Measurements from ENCODE around the gene PGLYRP2. TPM values are rescaled to one million over a fixed set of nuclear protein-coding genes. Genes with fewer than 3 reads are reported as not detected.

PGLYRP2 gene
- total RNA-seq, 1 experiment from 2014 or later: not detected

- no peak for DNase-seq (ENCODE audit: low read depth)
Observed at GRCh38 chr19:15439078-15439799, 40.1 kb downstream of the PGLYRP2 start.

DNA sequence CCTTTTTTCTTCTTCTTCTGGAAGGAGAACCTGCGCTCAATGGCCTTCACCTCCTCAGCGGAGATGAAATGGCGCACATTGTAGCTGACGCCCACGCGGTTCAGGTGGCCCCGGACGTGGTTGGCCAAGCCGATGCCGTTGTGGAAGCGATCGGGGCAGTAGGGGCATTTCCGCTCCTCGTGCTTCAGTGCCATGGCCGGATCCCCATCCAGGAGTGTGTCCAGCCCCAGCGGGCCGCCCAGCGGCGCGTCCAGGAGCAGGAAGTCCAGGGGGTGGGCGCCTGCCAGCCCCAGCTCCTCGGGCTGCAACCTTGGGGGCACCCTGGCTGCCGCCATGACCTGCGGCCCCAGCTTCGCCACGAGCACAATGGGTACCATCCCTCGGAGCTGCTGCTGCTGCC lies 40.7 kb downstream of the PGLYRP2 start:
- DNase-seq (ENCODE audit: low read depth): no peak

- no peak for DNase-seq (ENCODE audit: low read depth)
Observed at GRCh38 chr19:15438124-15438496, 41.2 kb downstream of the PGLYRP2 start.

DNA sequence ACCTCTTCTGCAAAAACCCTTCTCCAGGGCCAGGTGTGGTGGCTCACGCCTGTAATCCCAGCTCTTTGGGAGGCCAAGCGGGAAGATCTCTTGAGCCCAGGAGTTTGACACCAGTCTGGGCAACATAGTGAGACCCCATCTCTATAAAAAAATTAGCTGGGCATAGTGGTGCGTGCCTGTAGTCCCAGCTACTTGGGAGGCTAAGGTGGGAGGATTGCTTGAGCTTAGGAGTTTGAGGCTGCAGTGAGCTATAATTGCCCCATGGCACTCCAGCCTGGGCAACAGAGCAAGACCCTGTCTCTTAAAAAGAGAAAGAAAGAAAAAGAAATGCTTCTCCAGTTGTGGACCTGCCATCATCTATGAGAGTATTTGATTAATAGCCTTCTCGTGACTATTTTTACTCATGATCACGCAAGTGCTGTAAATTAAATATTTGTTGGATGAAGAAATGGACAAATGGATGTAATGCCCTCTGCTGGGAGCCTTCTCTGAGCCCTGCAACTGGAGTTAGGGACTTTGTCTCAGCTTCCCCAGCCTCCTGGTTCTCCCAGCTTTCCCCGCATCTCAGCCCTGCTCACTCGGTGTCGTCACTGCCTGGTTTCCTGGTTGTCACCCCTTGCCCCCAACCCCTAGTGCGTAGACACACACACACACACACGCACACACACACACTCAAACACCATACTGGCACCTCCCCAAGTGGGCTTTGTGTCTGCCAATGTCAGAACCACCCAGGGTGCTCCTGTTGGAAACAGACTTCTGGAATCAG lies 41.8 kb downstream of the PGLYRP2 start:
- DNase-seq (ENCODE audit: low read depth): no peak

DNA sequence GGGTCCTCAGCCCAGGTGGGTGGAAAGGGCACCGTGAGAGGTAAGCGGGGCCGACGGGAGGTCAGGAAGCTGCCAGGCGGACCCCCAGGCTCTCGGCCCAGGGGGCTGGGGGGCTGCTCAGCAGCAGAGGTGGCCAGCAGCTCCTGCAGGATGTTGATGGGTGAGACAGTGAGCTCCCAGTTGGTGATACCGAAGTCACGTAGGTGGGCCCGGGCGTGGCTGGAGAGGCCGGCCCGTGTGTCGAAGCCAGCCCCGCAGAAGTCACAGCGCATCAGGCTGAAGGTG lies 42.5 kb downstream of the PGLYRP2 start:
- no peak for DNase-seq (ENCODE audit: low read depth)

DNA sequence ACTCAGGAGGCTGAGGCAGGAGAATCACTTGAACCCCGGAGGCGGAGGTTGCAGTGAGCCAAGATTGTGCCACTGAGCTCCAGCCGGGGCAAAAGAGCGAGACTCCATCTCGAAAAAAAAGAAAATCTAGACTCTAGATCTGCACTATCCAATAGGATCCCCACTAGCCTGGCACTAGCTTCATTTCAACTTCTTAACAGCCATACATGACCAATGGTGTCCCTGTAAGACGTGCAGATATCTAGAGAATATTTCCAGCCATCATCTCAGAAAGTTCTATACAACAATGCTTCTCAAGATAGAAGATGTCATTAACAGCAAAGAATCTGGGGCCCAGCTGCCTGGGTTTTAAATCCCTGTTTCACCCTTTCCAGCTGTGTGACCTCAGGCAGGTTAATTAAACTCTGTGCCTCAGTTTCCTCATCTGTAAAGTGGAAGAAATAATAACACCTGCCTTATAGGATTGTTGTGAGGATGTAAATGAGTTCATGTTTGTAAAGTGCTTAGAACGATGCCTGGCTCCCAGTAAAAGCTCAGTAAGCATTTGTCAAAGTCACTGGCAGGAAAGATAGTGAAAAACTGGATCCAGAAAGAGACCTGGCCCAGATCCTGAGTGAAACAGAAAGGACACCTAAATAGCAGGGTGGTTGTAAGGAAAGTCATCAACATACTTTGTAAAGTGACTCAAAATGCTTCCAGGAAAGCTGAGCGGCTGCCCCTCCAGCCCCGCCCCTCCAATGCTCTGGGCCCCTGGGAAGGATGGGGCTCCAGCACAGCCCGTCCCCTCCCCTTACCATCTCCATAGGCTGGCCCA lies 43.1 kb downstream of the PGLYRP2 start:
- DNase-seq (ENCODE audit: low read depth): no peak

DNA sequence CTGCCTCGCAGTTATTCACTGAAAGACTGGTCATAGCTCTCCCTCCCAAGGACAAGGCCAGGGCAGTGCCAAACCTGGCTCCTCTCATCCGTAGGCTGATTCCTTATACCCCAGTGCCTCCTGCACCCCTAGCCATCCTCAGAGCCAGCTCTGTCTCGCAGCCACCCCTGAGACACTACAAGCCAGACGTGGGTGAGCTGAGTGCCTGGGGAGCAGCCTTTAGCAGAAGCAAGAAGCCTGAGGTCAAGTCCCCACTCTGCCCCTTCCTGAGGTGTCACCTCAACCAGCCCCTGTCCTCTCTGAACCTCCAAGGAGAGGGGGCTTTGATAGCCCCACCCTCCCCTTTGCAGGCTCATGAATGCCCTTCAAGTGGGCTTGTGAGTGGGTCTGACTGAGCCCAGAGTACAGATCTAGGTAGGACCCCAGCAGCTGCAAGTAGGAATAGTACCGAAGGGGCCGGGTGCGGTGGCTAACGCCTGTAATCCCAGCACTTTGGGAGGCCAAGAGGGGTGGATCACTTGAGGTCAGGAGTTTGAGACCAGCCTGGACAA lies 45.7 kb downstream of the PGLYRP2 start:
- DNase-seq (ENCODE audit: low read depth): no peak

DNA sequence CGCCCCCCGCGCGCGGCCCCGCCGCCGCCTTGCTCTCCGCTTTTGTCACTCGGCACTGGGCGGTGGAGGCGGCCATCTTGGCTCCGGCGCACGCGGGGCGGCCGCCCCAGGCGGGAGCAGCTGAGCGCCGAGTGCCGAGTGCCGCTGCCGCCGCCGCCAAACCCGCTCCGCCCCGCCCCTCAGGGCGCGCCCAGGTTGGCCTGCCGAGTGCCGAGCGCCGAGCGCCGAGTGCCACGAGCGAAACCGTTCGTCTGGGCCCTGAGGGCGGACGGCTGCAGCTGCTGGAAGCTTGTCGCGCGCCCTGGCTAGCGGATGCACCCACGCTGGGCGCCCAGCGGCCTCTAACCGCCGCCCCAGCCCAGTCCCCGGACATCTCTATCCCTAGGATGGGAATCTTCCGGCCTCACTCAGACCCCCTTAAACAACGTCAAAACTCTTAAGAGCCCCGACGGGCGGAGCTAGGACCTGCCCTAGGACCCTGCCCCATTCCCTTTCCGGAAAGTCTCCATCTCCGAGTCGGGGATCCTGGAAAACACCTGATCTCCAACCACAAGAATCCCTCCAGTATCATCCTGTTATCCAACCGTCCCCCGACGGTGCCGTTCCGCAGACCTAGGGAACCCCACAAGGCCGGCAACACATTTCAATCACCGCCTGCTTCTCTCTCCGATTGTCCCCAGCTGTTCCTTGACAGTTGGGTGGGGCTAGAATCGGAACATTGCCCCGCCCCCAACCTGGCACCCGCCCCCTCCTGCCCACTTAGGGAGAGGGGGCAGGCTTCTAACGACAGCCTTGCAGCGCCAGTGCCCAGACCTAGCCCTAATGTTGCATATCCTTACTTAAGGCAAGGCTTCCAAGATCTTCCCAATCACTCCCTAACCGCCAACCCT lies 46.4 kb downstream of the PGLYRP2 start:
- peak; percentile 89 for DNase-seq (ENCODE audit: low read depth)

DNA sequence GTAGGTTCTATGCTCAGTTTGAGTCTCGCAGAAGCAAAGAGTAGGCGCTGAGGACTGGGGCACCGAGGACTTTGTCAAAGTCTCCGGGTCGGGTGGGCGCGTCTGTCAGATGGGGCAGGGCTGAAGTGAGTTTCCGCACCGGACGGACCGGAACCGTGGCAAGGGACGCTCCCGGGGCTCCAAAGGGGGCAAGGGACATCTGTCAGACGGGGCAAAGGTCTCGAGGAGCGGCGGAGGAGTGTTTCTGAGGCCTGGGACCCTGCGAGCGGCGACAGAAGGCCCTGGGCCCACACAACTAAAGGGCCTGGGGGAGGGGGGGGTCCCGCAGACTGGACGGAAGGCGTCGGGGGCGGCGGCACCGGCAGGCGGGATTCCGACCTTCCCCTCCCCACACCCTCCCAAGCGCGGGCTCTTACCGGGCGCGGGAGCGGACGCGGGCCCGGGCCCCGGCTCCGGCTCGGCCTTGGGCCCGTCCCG lies 47.2 kb downstream of the PGLYRP2 start:
- no peak for DNase-seq (ENCODE audit: low read depth)

GRCh38 chr19:15431396-15432017 lies 47.8 kb downstream of the PGLYRP2 start:
- no peak for DNase-seq (ENCODE audit: low read depth)

- DNase-seq (ENCODE audit: low read depth): no peak
Observed at GRCh38 chr19:15430526-15431120, 48.7 kb downstream of the PGLYRP2 start.

DNA sequence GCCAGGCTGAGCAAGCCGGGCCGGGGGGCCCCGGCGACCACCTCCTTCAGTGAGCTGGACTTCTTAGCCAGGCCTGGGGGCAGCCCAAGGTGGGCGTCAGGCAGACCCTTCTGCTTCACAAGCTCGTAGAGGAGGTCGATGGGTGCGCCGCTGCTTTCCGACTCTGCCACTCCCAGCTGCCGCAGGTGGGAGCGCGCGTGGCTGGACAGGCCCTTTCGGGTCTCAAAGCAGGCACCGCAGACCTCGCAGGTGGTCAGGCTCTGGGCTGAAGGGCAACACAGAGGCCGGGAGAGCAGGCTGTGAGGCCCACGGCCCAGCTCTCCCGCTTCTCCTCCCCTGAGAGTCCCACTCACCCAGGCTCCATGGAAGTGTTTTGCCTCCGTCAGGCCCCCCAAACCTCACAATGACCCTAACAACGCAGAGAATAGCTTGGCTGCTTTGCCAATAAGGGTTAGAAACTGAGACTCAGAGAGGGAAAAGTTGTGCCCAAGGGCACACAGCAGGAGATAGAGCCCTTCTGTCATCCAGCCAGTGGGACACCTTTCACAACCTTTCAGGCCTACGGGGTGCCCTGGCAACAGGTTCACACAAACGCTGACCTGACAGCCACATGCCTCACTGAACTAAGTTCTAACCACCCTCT lies 49.4 kb downstream of the PGLYRP2 start:
- DNase-seq (ENCODE audit: low read depth): no peak

- DNase-seq (ENCODE audit: low read depth): no peak
Observed at GRCh38 chr19:15428956-15429824, 50.1 kb downstream of the PGLYRP2 start.

- DNase-seq (ENCODE audit: low read depth): no peak
Observed at GRCh38 chr19:15427991-15428471, 51.3 kb downstream of the PGLYRP2 start.

GRCh38 chr19:15427350-15427700 lies 52.0 kb downstream of the PGLYRP2 start:
- no peak for DNase-seq (ENCODE audit: low read depth)

DNA sequence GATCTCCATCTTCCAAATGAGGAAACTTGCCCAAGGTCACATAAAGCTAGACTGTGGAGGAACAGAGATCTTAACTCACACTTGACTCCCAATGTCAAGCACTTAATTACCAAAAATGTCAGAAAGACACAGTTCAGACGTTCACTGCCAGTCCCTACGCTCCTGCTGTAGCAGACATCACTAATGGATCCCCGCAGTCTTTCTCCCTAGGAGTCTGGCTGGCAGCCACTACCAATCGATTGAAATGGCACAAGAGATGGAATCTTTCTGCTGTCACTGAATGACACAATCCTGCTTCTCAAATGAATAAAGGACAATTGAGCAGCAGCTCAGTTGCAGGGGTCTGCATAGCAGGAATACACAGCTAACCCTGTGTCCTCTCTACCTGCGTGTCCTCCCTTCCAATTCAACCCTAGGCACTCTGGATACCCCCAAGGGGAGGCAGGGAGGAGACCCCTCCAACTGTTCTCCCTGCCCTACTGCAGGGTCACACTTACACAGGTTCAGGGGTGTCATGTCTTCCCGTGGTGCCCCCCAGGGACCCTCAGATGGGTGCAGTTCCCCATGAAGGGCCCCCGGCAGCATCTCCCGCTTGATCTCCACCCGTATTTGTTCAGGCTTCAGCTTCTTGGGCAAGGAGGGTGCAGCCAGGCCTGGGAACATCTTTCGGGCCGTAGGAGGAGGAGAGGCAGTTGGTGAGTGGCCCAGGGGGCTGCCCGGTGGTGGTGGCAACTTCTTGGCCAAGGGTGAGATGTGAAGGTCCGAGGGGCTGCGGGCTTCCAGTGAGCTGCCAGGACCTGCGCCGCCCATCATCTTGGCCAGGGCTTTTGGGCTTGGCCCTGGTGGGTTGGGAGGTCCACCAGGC lies 52.6 kb downstream of the PGLYRP2 start:
- peak; percentile 16 for DNase-seq (ENCODE audit: low read depth)

- DNase-seq (ENCODE audit: low read depth): no peak
Observed at GRCh38 chr19:15425321-15425950, 53.9 kb downstream of the PGLYRP2 start.
